H1 (cell line): ENCODE data around the gene PXDN. TPM values are rescaled to one million over a fixed set of nuclear protein-coding genes. Genes with fewer than 3 reads are reported as not detected.

Source experiments
- CHD2 ChIP-seq: IDR thresholded peaks from 2 replicates; pipeline ENCODE4 v1.6.1; 2012; ENCODE audit warnings: low read length, improper control_type of control experiment
- EZH2 ChIP-seq: fragments of 200-600 bp; sonication (generic); IDR thresholded peaks from 2 replicates; pipeline ENCODE4 v1.7.1; 2012; ENCODE audit warnings: low read depth, mild to moderate bottlenecking, moderate library complexity, low read length, inconsistent platforms; ENCODE audit not compliant: severe bottlenecking
- SIN3A ChIP-seq, 2 experiments: IDR thresholded peaks in 1 of 2; conservative IDR thresholded peaks in 1 of 2; 2 replicates each; pipeline ENCODE4 v1.6.1; 2011 to 2012; ENCODE audit warnings: low read length in 2 of 2, improper control_type of control experiment in 1 of 2, low read depth in 1 of 2, mild to moderate bottlenecking in 1 of 2
- polyA plus RNA-seq, 7 experiments: library from polyadenylated mRNA; depleted of rRNA in 3 of 7; stranded (reverse) in 5 of 7; unstranded in 2 of 7; fragments of >200 nt in 5 of 7; fragments of 200-250 nt in 2 of 7; gene quantifications; 1 replicate in 5 of 7; 2 replicates in 1 of 7; 4 replicates in 1 of 7; pipeline versions ENCODE4 v1.2.1 to v1.2.3, GENCODE V29; 2011 to 2013; ENCODE audit warnings: missing spikeins in 2 of 7, mixed read lengths in 2 of 7
- total RNA-seq: library from RNA; stranded (reverse); fragmentation: NEBNext Ultra II Directional; extraction: Animal tissue kit (Norgen Biotek cat#: 25700); gene quantifications from 2 replicates; pipeline ENCODE4 v1.2.1, GENCODE V29; 2021

PXDN gene
- total and polyA plus RNA-seq, 2 of the 8 experiments (the other 6 are each of a cell fraction or from before 2014, with no cell fraction given) = 104 to 141 TPM

DNA sequence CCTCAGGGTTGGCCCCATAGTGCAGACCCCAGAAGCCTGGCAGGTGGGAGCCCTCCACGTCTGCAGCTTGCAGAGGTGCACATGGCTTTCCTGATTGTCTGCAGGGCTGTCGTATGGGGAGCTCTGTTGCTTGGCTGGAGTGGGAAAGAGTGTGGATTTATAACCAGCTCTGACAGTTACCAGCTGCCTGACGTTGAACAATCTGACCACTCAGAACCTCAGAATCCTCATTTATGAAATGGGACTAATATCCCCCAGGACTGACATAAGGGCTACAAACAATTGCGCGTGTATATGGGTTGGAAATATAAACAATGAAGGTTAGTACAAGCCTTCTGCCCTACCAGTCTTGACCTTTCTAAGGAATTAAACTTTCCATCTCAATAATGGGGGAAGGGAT, 13.9 kb upstream of the PXDN start (continued):
- TF ChIP-seq CHD2 (no peak), SIN3A (conservative IDR thresholded peaks at IDR 0.05 in 1 of 2, IDR thresholded peaks at IDR 0.05 in 1 of 2; ENCODE audit: low read depth in 1 of 2, low read length in 2 of 2) (no peak), EZH2 (no peak)
